Natural killer cell (primary cell): ENCODE measurements around the gene CEP250. TPM values are rescaled to one million over a fixed set of nuclear protein-coding genes. Genes with fewer than 3 reads are reported as not detected.

ENCODE experiments used
- ATAC-seq, 3 donors: fragments of 150-1000 bp in 2 of 3; fragments of 200-7000 bp in 1 of 3; cut with Tn5 transposase; 1 replicate in 1 of 3; 2 replicates in 2 of 3; pipeline ENCODE4 v1.10.0; 2021; ENCODE audit warnings: mild to moderate bottlenecking in 2 of 3, moderate library complexity in 2 of 3
- DNase-seq, 2 donors: peaks; one replicate each; pipeline versions ENCODE4 v3.0.0 to v3.0.0-alpha.2; 2013 to 2021; ENCODE audit warnings: mixed read lengths in 1 of 2
- H3K27ac ChIP-seq: one replicate; pipeline ENCODE4 v1.5.1; 2013; ENCODE audit warnings: mild to moderate bottlenecking, low read length
- H3K27me3 ChIP-seq: one replicate; pipeline ENCODE4 v1.6.1; 2013; ENCODE audit warnings: low read length; ENCODE audit not compliant: control insufficient read depth, insufficient read depth
- H3K36me3 ChIP-seq: one replicate; pipeline ENCODE4 v1.6.1; 2013; ENCODE audit warnings: low read length; ENCODE audit not compliant: control insufficient read depth, insufficient read depth
- H3K4me1 ChIP-seq: one replicate; pipeline ENCODE4 v1.6.1; 2013; ENCODE audit warnings: low read length; ENCODE audit not compliant: control insufficient read depth, insufficient read depth
- H3K4me3 ChIP-seq: one replicate; pipeline ENCODE4 v1.5.1; 2013; ENCODE audit warnings: low read length
- H3K9me3 ChIP-seq: one replicate; pipeline ENCODE4 v1.6.1; 2013; ENCODE audit warnings: low read length; ENCODE audit not compliant: control insufficient read depth, insufficient read depth
- H3K27ac Mint-ChIP-seq, 2 donors: one replicate each; pipeline ENCODE4 v1.8.0; 2022; ENCODE audit warnings: mild to moderate bottlenecking in 2 of 2, mixed read lengths in 2 of 2, moderate library complexity in 1 of 2
- H3K27me3 Mint-ChIP-seq, 2 donors: one replicate each; pipeline ENCODE4 v1.8.0; 2022; ENCODE audit warnings: low read depth in 2 of 2, mixed read lengths in 2 of 2
- H3K36me3 Mint-ChIP-seq: one replicate; pipeline ENCODE4 v1.8.0; 2022; ENCODE audit warnings: mixed read lengths
- H3K4me1 Mint-ChIP-seq, 2 donors: one replicate each; pipeline ENCODE4 v1.8.0; 2022; ENCODE audit warnings: mixed read lengths in 2 of 2
- H3K4me3 Mint-ChIP-seq: one replicate; pipeline ENCODE4 v1.8.0; 2022; ENCODE audit warnings: mild to moderate bottlenecking, moderate library complexity, mixed read lengths
- H3K9me3 Mint-ChIP-seq, 2 donors: one replicate each; pipeline ENCODE4 v1.8.0; 2022; ENCODE audit warnings: mixed read lengths in 2 of 2
- CTCF ChIP-seq: fragments of 200-600 bp; IDR thresholded peaks from one replicate; pipeline ENCODE4 v1.8.0; 2022; ENCODE audit warnings: antibody characterized with exemption
- WGBS: methylation state at CpG from one replicate; pipeline ENCODE4 v1.1.7; 2013; ENCODE audit warnings: missing lambda C conversion rate; ENCODE audit not compliant: insufficient coverage; 5-methylcytosine and 5-hydroxymethylcytosine counted together
- intact Hi-C: fragments of 100-400 bp; cut with micrococcal nuclease; formaldehyde crosslinking; loops from one replicate; pipeline ENCODE4 v1.14.2; 2022
- total RNA-seq, 4 donors: library from RNA; stranded (reverse); fragments of 120-200 nt in 1 of 4; gene quantifications; one replicate each; pipeline versions ENCODE4 v1.2.3 to v1.2.4, GENCODE V29; 2013 to 2022

Gene CEP250
- 10 to 100 TPM; 61.5 to 91.8 (median 80.8) TPM for total RNA-seq
- 53.4 TPM for total RNA-seq (2013)

GRCh38 chr20:35454881-35455609 lies at the start of gene CEP250:
Gene CEP250 (plus strand): TSS chr20:35455598. CDS start chr20:35462368, 6,770 bp downstream.
- DNase-seq (peak; percentile 87 to 96), ATAC-seq (peak; percentile 98 to 100 (median 99))
- intact Hi-C loops = loop anchor here (2.0 kb wide), 1 partner anchor 500 kb away; the partner anchor contains the start of gene SCAND1
- Mint-ChIP-seq H3K27ac (peak within 1 kb of the TSS; percentile 95), H3K36me3 (no peaks in the 10 kb centered on the region), H3K9me3 (no peaks in the 10 kb centered on the region), H3K27me3 (no peaks in the 10 kb centered on the region), H3K4me1 (peaks cover 0 to 5% of the 10 kb centered on the region in 2 donors), H3K4me3 (peak within 1 kb of the TSS; percentile 96)
- Histone ChIP-seq H3K4me1 (peaks cover 10% of the 10 kb centered on the region), H3K27ac (peak within 1 kb of the TSS; percentile 100), H3K27me3 (no peaks in the 10 kb centered on the region), H3K4me3 (peak within 1 kb of the TSS; percentile 98), H3K9me3 (no peaks in the 10 kb centered on the region), H3K36me3 (no peaks in the 10 kb centered on the region)
- under 1% methylated on average over 59 of the region's 59 CpGs for WGBS
- no peak for TF ChIP-seq CTCF

GRCh38 chr20:35405775-35406174 lies 49.6 kb upstream of the CEP250 start:
- WGBS = 96% methylated on average over 3 of the region's 3 CpGs
- Histone ChIP-seq H3K4me3 (no peak overlapping the region), H3K4me1 (no peaks in the 10 kb centered on the region), H3K27me3 (no peaks in the 10 kb centered on the region), H3K9me3 (no peaks in the 10 kb centered on the region), H3K36me3 (peaks cover 19% of the 10 kb centered on the region), H3K27ac (no peak overlapping the region)
- ATAC-seq = no peak
- no peak for TF ChIP-seq CTCF
- Mint-ChIP-seq H3K27ac (no peak overlapping the region), H3K9me3 (peaks cover 0 to 3% of the 10 kb centered on the region in 2 donors), H3K36me3 (peaks cover 15% of the 10 kb centered on the region), H3K27me3 (no peaks in the 10 kb centered on the region), H3K4me3 (no peak overlapping the region), H3K4me1 (peaks cover 7 to 9% of the 10 kb centered on the region in 2 donors)
- no peak for DNase-seq
- intact Hi-C loops = no loop called here

DNA sequence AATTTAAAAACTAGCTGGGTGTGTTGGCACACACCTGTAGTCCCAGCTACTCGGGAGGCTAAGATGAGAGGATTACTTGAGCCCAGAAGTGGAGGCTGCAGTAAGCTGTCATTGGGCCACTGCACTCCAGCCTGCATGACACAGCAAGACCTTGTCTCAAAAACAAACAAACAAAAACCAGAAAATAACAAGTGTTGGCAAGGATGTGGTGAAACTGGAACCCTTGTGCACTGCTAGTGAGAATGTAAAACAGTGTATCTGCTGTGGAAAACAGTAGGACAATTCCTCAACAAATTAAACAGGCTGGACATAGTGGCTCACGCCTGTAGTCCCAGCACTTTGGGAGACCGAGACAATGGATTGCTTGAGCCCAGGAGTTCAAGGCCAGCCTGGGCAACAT lies 47.1 kb upstream of the CEP250 start:
- Mint-ChIP-seq H3K27ac (no peak overlapping the region), H3K9me3 (peaks cover 0 to 3% of the 10 kb centered on the region in 2 donors), H3K4me1 (peaks cover 23 to 24% of the 10 kb centered on the region in 2 donors), H3K36me3 (peaks cover 15% of the 10 kb centered on the region), H3K4me3 (no peak overlapping the region), H3K27me3 (no peaks in the 10 kb centered on the region)
- intact Hi-C loops = no loop called here
- Histone ChIP-seq H3K4me3 (no peak overlapping the region), H3K9me3 (no peaks in the 10 kb centered on the region), H3K36me3 (peaks cover 18% of the 10 kb centered on the region), H3K4me1 (peaks cover 11% of the 10 kb centered on the region), H3K27ac (no peak overlapping the region), H3K27me3 (no peaks in the 10 kb centered on the region)
- no peak for TF ChIP-seq CTCF
- 79% methylated on average over 3 of the region's 3 CpGs for WGBS
- DNase-seq (no peak), ATAC-seq (no peak)
